Measurements from ENCODE around the gene TBC1D1.
A peak's percentile ranks its signal among the peaks of the same experiment; 100 is the strongest.

Gene TBC1D1

GRCh38 chr4:38149997-38150671, 259.2 kb downstream of the TBC1D1 start (continued):
- TF ChIP-seq PRDM2 (tag by site-specific recombination; IDR thresholded peaks at IDR 0.05; ENCODE audit: borderline replicate concordance) (no peak), ZNF561 (tag by site-specific recombination; IDR thresholded peaks at IDR 0.05; ENCODE audit: borderline replicate concordance) (peak; percentile 47; the same call in 1 of the 2 replicates), PRDM1 (tag by site-specific recombination; IDR thresholded peaks at IDR 0.05) (no peak), HOXC10 (CRISPR knock-in tag; IDR thresholded peaks at IDR 0.05) (no peak), ZNF121 (tag by site-specific recombination; IDR thresholded peaks at IDR 0.05) (no peak), OVOL3 (tag by site-specific recombination; IDR thresholded peaks at IDR 0.05) (peak; percentile 72), ZNF140 (tag by site-specific recombination; IDR thresholded peaks at IDR 0.05) (no peak), KLF1 (tag by site-specific recombination; IDR thresholded peaks at IDR 0.05) (peak; percentile 87), MZF1 (tag by site-specific recombination; IDR thresholded peaks at IDR 0.05; ENCODE audit: borderline replicate concordance) (no peak), ZBTB8A (tag by site-specific recombination; IDR thresholded peaks at IDR 0.05) (peak; percentile 40), WT1 (tag by site-specific recombination; IDR thresholded peaks at IDR 0.05) (peak; percentile 89), ZNF624 (tag by site-specific recombination; IDR thresholded peaks at IDR 0.05) (no peak), ZNF311 (tag by site-specific recombination; IDR thresholded peaks at IDR 0.05; ENCODE audit: borderline replicate concordance) (no peak), KLF8 (tag by site-specific recombination; IDR thresholded peaks at IDR 0.05) (peak; percentile 77), ZNF362 (tag by site-specific recombination; IDR thresholded peaks at IDR 0.05) (no peak), PRDM6 (tag by site-specific recombination; IDR thresholded peaks at IDR 0.05) (peak; percentile 97), ZNF214 (tag by site-specific recombination; IDR thresholded peaks at IDR 0.05; ENCODE audit: borderline replicate concordance) (no peak), ZNF677 (tag by site-specific recombination; IDR thresholded peaks at IDR 0.05) (no peak), ZNF560 (tag by site-specific recombination; IDR thresholded peaks at IDR 0.05; ENCODE audit: borderline replicate concordance) (no peak)
- TF ChIP-seq, protein P1, sequence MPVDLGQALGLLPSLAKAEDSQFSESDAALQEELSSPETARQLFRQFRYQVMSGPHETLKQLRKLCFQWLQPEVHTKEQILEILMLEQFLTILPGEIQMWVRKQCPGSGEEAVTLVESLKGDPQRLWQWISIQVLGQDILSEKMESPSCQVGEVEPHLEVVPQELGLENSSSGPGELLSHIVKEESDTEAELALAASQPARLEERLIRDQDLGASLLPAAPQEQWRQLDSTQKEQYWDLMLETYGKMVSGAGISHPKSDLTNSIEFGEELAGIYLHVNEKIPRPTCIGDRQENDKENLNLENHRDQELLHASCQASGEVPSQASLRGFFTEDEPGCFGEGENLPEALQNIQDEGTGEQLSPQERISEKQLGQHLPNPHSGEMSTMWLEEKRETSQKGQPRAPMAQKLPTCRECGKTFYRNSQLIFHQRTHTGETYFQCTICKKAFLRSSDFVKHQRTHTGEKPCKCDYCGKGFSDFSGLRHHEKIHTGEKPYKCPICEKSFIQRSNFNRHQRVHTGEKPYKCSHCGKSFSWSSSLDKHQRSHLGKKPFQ (tag by site-specific recombination; IDR thresholded peaks at IDR 0.05) = peak; percentile 37
- TF ChIP-seq, protein P2, sequence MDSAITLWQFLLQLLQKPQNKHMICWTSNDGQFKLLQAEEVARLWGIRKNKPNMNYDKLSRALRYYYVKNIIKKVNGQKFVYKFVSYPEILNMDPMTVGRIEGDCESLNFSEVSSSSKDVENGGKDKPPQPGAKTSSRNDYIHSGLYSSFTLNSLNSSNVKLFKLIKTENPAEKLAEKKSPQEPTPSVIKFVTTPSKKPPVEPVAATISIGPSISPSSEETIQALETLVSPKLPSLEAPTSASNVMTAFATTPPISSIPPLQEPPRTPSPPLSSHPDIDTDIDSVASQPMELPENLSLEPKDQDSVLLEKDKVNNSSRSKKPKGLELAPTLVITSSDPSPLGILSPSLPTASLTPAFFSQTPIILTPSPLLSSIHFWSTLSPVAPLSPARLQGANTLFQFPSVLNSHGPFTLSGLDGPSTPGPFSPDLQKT (IDR thresholded peaks at IDR 0.05; ENCODE audit: borderline replicate concordance, low read depth, low read length) = no peak
- TF ChIP-seq, protein P3, sequence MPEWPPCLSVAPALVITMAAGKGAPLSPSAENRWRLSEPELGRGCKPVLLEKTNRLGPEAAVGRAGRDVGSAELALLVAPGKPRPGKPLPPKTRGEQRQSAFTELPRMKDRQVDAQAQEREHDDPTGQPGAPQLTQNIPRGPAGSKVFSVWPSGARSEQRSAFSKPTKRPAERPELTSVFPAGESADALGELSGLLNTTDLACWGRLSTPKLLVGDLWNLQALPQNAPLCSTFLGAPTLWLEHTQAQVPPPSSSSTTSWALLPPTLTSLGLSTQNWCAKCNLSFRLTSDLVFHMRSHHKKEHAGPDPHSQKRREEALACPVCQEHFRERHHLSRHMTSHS (tag by site-specific recombination; IDR thresholded peaks at IDR 0.05) = peak; percentile 86; the same call in 1 of the 2 replicates
- TF ChIP-seq, protein P4, sequence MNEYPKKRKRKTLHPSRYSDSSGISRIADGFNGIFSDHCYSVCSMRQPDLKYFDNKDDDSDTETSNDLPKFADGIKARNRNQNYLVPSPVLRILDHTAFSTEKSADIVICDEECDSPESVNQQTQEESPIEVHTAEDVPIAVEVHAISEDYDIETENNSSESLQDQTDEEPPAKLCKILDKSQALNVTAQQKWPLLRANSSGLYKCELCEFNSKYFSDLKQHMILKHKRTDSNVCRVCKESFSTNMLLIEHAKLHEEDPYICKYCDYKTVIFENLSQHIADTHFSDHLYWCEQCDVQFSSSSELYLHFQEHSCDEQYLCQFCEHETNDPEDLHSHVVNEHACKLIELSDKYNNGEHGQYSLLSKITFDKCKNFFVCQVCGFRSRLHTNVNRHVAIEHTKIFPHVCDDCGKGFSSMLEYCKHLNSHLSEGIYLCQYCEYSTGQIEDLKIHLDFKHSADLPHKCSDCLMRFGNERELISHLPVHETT (tag by site-specific recombination; IDR thresholded peaks at IDR 0.05) = 0 out of 2 replicates have a peak, but pooled peaks have one; percentile 45
- TF ChIP-seq, protein P5, sequence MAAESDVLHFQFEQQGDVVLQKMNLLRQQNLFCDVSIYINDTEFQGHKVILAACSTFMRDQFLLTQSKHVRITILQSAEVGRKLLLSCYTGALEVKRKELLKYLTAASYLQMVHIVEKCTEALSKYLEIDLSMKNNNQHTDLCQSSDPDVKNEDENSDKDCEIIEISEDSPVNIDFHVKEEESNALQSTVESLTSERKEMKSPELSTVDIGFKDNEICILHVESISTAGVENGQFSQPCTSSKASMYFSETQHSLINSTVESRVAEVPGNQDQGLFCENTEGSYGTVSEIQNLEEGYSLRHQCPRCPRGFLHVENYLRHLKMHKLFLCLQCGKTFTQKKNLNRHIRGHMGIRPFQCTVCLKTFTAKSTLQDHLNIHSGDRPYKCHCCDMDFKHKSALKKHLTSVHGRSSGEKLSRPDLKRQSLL (tag by site-specific recombination; IDR thresholded peaks at IDR 0.05) = no peak
